ENCODE measurements around the gene SNX18.

SNX18 gene

GRCh38 chr5:54577528-54577927, 60.0 kb downstream of the SNX18 start:
- Mint-ChIP-seq H3K36me3 (no peaks in the 10 kb centered on the region), H3K4me3 (no peak overlapping the region), H3K9me3 (no peaks in the 10 kb centered on the region), H3K4me1 (peaks cover 21% of the 10 kb centered on the region), H3K27ac (no peak overlapping the region)
- no peak for DNase-seq (ENCODE audit: low spot score in 2 of 2)
- ATAC-seq: no peak

GRCh38 chr5:54577937-54578653, 60.5 kb downstream of the SNX18 start:
- Mint-ChIP-seq H3K4me1 (peaks cover 21% of the 10 kb centered on the region), H3K36me3 (no peaks in the 10 kb centered on the region), H3K9me3 (no peaks in the 10 kb centered on the region), H3K4me3 (no peak overlapping the region), H3K27ac (no peak overlapping the region)
- DNase-seq (ENCODE audit: low spot score in 2 of 2): no peak
- no peak for ATAC-seq

GRCh38 chr5:54579591-54580295, 62.2 kb downstream of the SNX18 start:
- no peak for ATAC-seq
- Mint-ChIP-seq H3K4me1 (peaks cover 14% of the 10 kb centered on the region), H3K36me3 (no peaks in the 10 kb centered on the region), H3K4me3 (no peak overlapping the region), H3K9me3 (no peaks in the 10 kb centered on the region), H3K27ac (peak overlapping the region; percentile 43)
- DNase-seq (ENCODE audit: low spot score in 2 of 2): no peak

GRCh38 chr5:54580997-54581811, 63.6 kb downstream of the SNX18 start:
- Mint-ChIP-seq H3K27ac (peak overlapping the region; percentile 43), H3K4me3 (no peak overlapping the region), H3K4me1 (peaks cover 6% of the 10 kb centered on the region), H3K9me3 (peaks cover under 1% of the 10 kb centered on the region), H3K36me3 (no peaks in the 10 kb centered on the region)
- no peak for ATAC-seq
- no peak for DNase-seq (ENCODE audit: low spot score in 2 of 2)

GRCh38 chr5:54581831-54582548, 64.4 kb downstream of the SNX18 start:
- Mint-ChIP-seq H3K36me3 (no peaks in the 10 kb centered on the region), H3K4me1 (peaks cover 6% of the 10 kb centered on the region), H3K4me3 (no peak overlapping the region), H3K27ac (no peak overlapping the region), H3K9me3 (peaks cover 4% of the 10 kb centered on the region)
- DNase-seq (ENCODE audit: low spot score in 2 of 2) (no peak), ATAC-seq (no peak)

- H3K36me3 Mint-ChIP-seq: no peaks in the 10 kb centered on the region
- peaks cover 4% of the 10 kb centered on the region for H3K9me3 Mint-ChIP-seq
- H3K4me3 Mint-ChIP-seq: no peak overlapping the region
- H3K27ac Mint-ChIP-seq: no peak overlapping the region
- no peaks in the 10 kb centered on the region for H3K4me1 Mint-ChIP-seq
- ATAC-seq (no peak), DNase-seq (ENCODE audit: low spot score in 2 of 2) (no peak)
These were observed 68.8 kb downstream of the SNX18 start for GRCh38 chr5:54586336-54586735.

GRCh38 chr5:54589786-54590185, 72.2 kb downstream of the SNX18 start:
- H3K4me3 Mint-ChIP-seq: no peak overlapping the region
- peaks cover 4% of the 10 kb centered on the region for H3K9me3 Mint-ChIP-seq
- ATAC-seq: no peak
- no peaks in the 10 kb centered on the region for H3K4me1 Mint-ChIP-seq
- no peak for DNase-seq (ENCODE audit: low spot score in 2 of 2)
- H3K27ac Mint-ChIP-seq: peak overlapping the region; percentile 34
- no peaks in the 10 kb centered on the region for H3K36me3 Mint-ChIP-seq

- no peak for ATAC-seq
- H3K27ac Mint-ChIP-seq: peak overlapping the region; percentile 72
These were observed 73.3 kb downstream of the SNX18 start for GRCh38 chr5:54590824-54591223.

GRCh38 chr5:54593779-54594178, 76.2 kb downstream of the SNX18 start:
- H3K36me3 Mint-ChIP-seq: no peaks in the 10 kb centered on the region
- no peak overlapping the region for H3K4me3 Mint-ChIP-seq
- H3K4me1 Mint-ChIP-seq: no peaks in the 10 kb centered on the region
- H3K9me3 Mint-ChIP-seq: peaks cover 11% of the 10 kb centered on the region
- ATAC-seq (no peak), DNase-seq (ENCODE audit: low spot score in 2 of 2) (no peak)
- H3K27ac Mint-ChIP-seq: no peak overlapping the region

More at GRCh38 chr5:54590824-54591223, 73.3 kb downstream of the SNX18 start:
- no peaks in the 10 kb centered on the region for H3K36me3 Mint-ChIP-seq
- H3K4me1 Mint-ChIP-seq: no peaks in the 10 kb centered on the region
- H3K9me3 Mint-ChIP-seq: peaks cover 4% of the 10 kb centered on the region
- DNase-seq (ENCODE audit: low spot score in 2 of 2): no peak
- no peak overlapping the region for H3K4me3 Mint-ChIP-seq

GRCh38 chr5:54594181-54594580, 76.6 kb downstream of the SNX18 start:
- no peak for ATAC-seq
- Mint-ChIP-seq H3K9me3 (peaks cover 11% of the 10 kb centered on the region), H3K4me1 (no peaks in the 10 kb centered on the region), H3K36me3 (no peaks in the 10 kb centered on the region), H3K4me3 (no peak overlapping the region), H3K27ac (no peak overlapping the region)
- no peak for DNase-seq (ENCODE audit: low spot score in 2 of 2)

GRCh38 chr5:54595721-54596120, 78.2 kb downstream of the SNX18 start:
- no peak for DNase-seq (ENCODE audit: low spot score in 2 of 2)
- no peaks in the 10 kb centered on the region for H3K4me1 Mint-ChIP-seq
- no peak for ATAC-seq
- no peaks in the 10 kb centered on the region for H3K36me3 Mint-ChIP-seq
- H3K4me3 Mint-ChIP-seq: no peak overlapping the region
- H3K27ac Mint-ChIP-seq: no peak overlapping the region
- peaks cover 11% of the 10 kb centered on the region for H3K9me3 Mint-ChIP-seq
